ENCODE results near the gene SMIM15. TPM values are rescaled to one million over a fixed set of nuclear protein-coding genes. Genes with fewer than 3 reads are reported as not detected.
"Not testable (repeated sequence)": the region's sequence is repeated elsewhere in the genome, so short reads cannot be mapped to it uniquely, and the experiment has no call there.

SMIM15 gene, protein sequence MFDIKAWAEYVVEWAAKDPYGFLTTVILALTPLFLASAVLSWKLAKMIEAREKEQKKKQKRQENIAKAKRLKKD
- 83.7 TPM for polyA plus RNA-seq
- long read RNA-seq, donor 1, transcript SMIM15-201 (3 exons, 2,889 nt): major isoform, 34 of 34 reads
- long read RNA-seq, donor 1, partial matches to known transcripts: 0 of 34 reads
- long read RNA-seq, donor 1, other reads (novel, unspliced or antisense): 0 of 34 reads
- long read RNA-seq, donor 2, transcript SMIM15-201 (3 exons, 2,889 nt): major isoform, 63 of 64 reads
- long read RNA-seq, donor 2, partial matches to known transcripts: 0 of 64 reads
- long read RNA-seq, donor 2, other reads (novel, unspliced or antisense): 0 of 64 reads
- long read RNA-seq, donor 3, transcript SMIM15-201 (3 exons, 2,889 nt): major isoform, 74 of 75 reads
- long read RNA-seq, donor 3, partial matches to known transcripts: 0 of 75 reads
- long read RNA-seq, donor 3, other reads (novel, unspliced or antisense): 0 of 75 reads
- long read RNA-seq, donor 4, transcript SMIM15-201 (3 exons, 2,889 nt): major isoform, 7 of 8 reads
- long read RNA-seq, donor 4, partial matches to known transcripts: 0 of 8 reads
- long read RNA-seq, donor 4, other reads (novel, unspliced or antisense): 0 of 8 reads
- long read RNA-seq, donor 5, transcript SMIM15-201 (3 exons, 2,889 nt): major isoform, 25 of 25 reads
- long read RNA-seq, donor 5, partial matches to known transcripts: 0 of 25 reads
- long read RNA-seq, donor 5, other reads (novel, unspliced or antisense): 0 of 25 reads
- long read RNA-seq, donor 6, transcript SMIM15-201 (3 exons, 2,889 nt): major isoform, 40 of 45 reads
- long read RNA-seq, donor 6, partial matches to known transcripts: 5 of 45 reads
- long read RNA-seq, donor 6, other reads (novel, unspliced or antisense): 0 of 45 reads
- long read RNA-seq, donor 7, transcript SMIM15-201 (3 exons, 2,889 nt): major isoform, 26 of 26 reads
- long read RNA-seq, donor 7, partial matches to known transcripts: 0 of 26 reads
- long read RNA-seq, donor 7, other reads (novel, unspliced or antisense): 0 of 26 reads
- long read RNA-seq, donor 8, transcript SMIM15-201 (3 exons, 2,889 nt): major isoform, 56 of 56 reads
- long read RNA-seq, donor 8, partial matches to known transcripts: 0 of 56 reads
- long read RNA-seq, donor 8, other reads (novel, unspliced or antisense): 0 of 56 reads
- long read RNA-seq, donor 9, transcript SMIM15-201 (3 exons, 2,889 nt): major isoform, 39 of 40 reads
- long read RNA-seq, donor 9, partial matches to known transcripts: 0 of 40 reads
- long read RNA-seq, donor 9, other reads (novel, unspliced or antisense): 0 of 40 reads
- long read RNA-seq, donor 10, transcript SMIM15-201 (3 exons, 2,889 nt): major isoform, 43 of 43 reads
- long read RNA-seq, donor 10, partial matches to known transcripts: 0 of 43 reads
- long read RNA-seq, donor 10, other reads (novel, unspliced or antisense): 0 of 43 reads
- long read RNA-seq, donor 11, transcript SMIM15-201 (3 exons, 2,889 nt): major isoform, 29 of 29 reads
- long read RNA-seq, donor 11, partial matches to known transcripts: 0 of 29 reads
- long read RNA-seq, donor 11, other reads (novel, unspliced or antisense): 0 of 29 reads

DNA sequence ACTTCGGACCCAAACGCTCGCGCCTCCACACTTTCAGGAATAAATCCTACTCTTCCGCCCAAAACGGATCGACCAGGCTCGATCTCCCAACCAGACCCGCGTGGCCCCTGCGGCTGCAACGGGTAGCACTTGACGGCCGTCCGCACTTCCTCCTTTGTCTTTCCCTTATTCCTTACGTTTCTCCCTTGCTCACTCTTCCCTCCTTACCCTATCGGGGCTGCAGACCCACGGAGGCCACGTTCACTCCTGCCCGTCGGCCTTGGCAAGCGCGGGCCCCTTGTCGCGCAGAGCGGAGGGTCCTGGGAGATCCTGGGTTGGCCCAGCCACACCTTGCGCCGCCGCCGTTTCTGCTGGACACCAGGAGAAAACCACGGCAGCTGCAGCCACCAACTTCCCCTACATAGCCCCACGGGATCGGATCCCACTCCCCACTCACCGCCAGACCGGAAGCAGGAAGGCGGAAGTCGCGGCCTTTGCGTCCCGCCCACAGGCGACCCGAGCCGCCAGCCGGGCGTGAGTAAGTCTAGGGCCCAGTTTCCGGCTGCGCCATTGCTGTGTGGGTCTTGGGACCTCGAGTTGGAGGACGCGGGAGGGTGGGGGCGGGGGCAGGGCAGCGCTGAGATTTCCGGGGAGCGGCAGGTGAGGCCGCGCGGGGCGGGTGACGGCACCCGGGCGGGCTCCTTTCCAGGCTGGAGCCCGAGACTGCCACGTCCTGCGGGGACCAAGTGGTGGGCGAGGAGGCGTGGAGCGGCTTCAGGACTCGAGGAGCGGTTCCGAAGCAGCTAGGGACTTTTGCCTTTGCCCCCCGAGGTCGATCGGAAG lies at the start of gene SMIM15:
Gene SMIM15, minus strand, starts transcription at position 459 of the 822 bp plus-strand sequence. CDS start 2,297 bp downstream, outside the sequence.
- Histone ChIP-seq H3K27me3 (ENCODE audit: control insufficient read depth, insufficient read depth, low read length) (no peaks in the 10 kb centered on the region), H3K27ac (ENCODE audit: low read length) (peak within 1 kb of the TSS; percentile 99), H3K36me3 (ENCODE audit: control insufficient read depth, insufficient read depth, low read length) (peaks cover 10% of the 10 kb centered on the region), H3K9me3 (ENCODE audit: control insufficient read depth, low read depth, low read length) (no peaks in the 10 kb centered on the region), H3K4me3 (ENCODE audit: low read length) (peak within 1 kb of the TSS; percentile 99), H3K4me1 (ENCODE audit: control insufficient read depth, insufficient read depth, low read length) (peaks cover 2% of the 10 kb centered on the region)
- WGBS (ENCODE audit: insufficient coverage, low lambda C conversion rate): 0% methylated on average over 7 of the region's 73 CpGs
- peak; percentile 90 to 96 for DNase-seq

DNA sequence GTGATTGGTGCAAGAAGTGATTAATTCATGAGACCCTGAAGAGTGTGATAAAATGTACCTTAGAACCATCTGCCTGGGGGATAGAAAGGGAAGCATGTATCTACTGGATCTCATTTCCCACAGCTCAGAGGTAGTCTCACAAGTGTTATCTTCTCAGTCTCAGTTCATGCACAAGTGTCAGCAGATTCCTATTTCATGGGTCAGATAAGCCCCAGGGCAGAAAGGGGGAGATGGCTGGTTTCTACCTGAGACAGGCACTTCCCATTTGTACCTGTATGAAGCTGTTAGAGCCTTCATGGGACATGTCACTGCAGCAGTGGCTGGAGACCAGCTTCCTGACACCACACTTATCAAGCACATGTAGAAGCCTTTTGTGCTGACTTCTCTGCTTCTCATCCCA lies 45.6 kb upstream of the SMIM15 start:
- Histone ChIP-seq H3K27ac (ENCODE audit: low read length) (no peak overlapping the region), H3K36me3 (ENCODE audit: control insufficient read depth, insufficient read depth, low read length) (no peaks in the 10 kb centered on the region), H3K4me3 (ENCODE audit: low read length) (no peak overlapping the region), H3K4me1 (ENCODE audit: control insufficient read depth, insufficient read depth, low read length) (no peaks in the 10 kb centered on the region), H3K9me3 (ENCODE audit: control insufficient read depth, low read depth, low read length) (no peaks in the 10 kb centered on the region), H3K27me3 (ENCODE audit: control insufficient read depth, insufficient read depth, low read length) (no peaks in the 10 kb centered on the region)
- no peak for DNase-seq

DNA sequence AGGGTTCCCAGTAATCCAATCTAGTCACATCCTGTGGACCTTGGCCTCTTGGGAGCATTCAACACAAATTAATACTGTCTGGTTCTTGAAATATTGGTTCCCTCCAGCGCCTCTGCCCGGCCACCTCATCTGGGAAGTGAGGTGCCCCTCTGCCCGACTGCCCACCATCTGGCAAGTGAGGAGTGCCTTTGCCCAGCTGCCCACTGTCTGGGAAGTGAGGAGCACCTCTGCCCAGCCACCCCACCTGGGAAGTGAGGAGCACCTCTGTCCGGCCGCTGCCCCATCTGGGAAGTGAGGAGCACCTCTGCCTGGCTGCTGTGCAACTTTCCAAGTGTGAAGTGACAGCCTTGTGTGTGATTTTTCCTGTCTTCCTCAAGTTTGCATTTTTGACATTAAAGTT lies 42.7 kb upstream of the SMIM15 start:
- no peak for DNase-seq
- Histone ChIP-seq H3K27me3 (ENCODE audit: control insufficient read depth, insufficient read depth, low read length) (no peaks in the 10 kb centered on the region), H3K9me3 (ENCODE audit: control insufficient read depth, low read depth, low read length) (no peaks in the 10 kb centered on the region), H3K4me3 (ENCODE audit: low read length) (no peak overlapping the region), H3K4me1 (ENCODE audit: control insufficient read depth, insufficient read depth, low read length) (no peaks in the 10 kb centered on the region), H3K36me3 (ENCODE audit: control insufficient read depth, insufficient read depth, low read length) (no peaks in the 10 kb centered on the region), H3K27ac (ENCODE audit: low read length) (no peak overlapping the region)
- WGBS (ENCODE audit: insufficient coverage, low lambda C conversion rate): no CpG with 5 or more reads among the region's 5 CpGs

DNA sequence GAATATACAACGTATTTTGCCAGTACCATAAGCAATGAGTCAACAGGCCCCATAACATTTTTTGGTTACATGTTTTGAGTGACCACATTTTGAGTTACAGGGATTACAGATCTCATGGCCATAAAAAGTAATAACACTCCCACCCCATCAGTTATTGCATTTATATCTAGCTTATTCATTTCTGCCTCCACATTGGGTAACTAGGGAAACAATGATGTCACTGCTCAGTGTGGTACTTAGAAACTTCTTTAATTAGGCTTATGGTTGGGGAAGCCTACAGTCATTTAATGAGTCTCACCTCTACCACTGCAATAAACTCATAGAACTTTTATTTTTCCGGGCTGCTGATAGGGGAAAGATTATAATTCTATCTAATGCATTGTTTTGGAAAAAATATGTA lies 39.9 kb upstream of the SMIM15 start:
- Histone ChIP-seq H3K36me3 (ENCODE audit: control insufficient read depth, insufficient read depth, low read length) (no peaks in the 10 kb centered on the region), H3K4me3 (ENCODE audit: low read length) (no peak overlapping the region), H3K9me3 (ENCODE audit: control insufficient read depth, low read depth, low read length) (peaks cover 3% of the 10 kb centered on the region), H3K27ac (ENCODE audit: low read length) (no peak overlapping the region), H3K4me1 (ENCODE audit: control insufficient read depth, insufficient read depth, low read length) (no peaks in the 10 kb centered on the region), H3K27me3 (ENCODE audit: control insufficient read depth, insufficient read depth, low read length) (no peaks in the 10 kb centered on the region)
- 92% methylated on average over 1 of the region's 2 CpGs for WGBS (ENCODE audit: insufficient coverage, low lambda C conversion rate)
- no peak for DNase-seq

DNA sequence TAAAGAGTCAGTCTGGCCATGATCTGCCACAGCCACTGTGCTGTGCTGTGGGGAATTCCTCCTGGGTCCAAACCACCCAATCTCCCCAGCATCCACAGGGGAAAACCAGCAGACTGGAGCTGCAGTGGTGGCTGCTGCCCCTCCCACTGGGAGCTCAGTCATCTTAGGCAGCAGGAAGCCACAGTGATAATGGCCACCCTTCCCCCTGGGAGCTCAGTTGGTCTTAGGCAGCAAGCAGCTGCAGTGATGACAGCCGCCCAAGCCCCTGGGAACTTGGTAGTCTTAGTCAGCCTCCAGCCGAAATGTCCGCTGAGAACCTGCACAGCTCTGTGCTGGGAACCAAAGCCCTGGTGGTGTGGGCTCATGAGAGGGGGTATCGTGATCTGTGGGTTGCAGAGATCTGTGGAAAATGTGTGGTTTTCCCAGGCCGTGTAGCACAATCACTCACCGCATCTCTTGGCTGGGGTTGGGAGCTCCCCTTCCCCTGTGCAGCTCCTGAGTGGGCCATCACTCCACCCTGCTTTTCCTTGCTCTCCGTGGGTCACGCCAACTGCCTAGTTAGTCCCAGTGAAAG lies 38.4 kb upstream of the SMIM15 start:
- H3K27me3 ChIP-seq (ENCODE audit: control insufficient read depth, insufficient read depth, low read length): no peaks in the 10 kb centered on the region
- H3K36me3 ChIP-seq (ENCODE audit: control insufficient read depth, insufficient read depth, low read length): no peaks in the 10 kb centered on the region
- no peak for DNase-seq
- H3K9me3 ChIP-seq (ENCODE audit: control insufficient read depth, low read depth, low read length): peaks cover 3% of the 10 kb centered on the region
- H3K27ac ChIP-seq (ENCODE audit: low read length): no peak overlapping the region
- no CpG with 5 or more reads among the region's 8 CpGs for WGBS (ENCODE audit: insufficient coverage, low lambda C conversion rate)
- no peaks in the 10 kb centered on the region for H3K4me1 ChIP-seq (ENCODE audit: control insufficient read depth, insufficient read depth, low read length)
- H3K4me3 ChIP-seq (ENCODE audit: low read length): no peak overlapping the region

DNA sequence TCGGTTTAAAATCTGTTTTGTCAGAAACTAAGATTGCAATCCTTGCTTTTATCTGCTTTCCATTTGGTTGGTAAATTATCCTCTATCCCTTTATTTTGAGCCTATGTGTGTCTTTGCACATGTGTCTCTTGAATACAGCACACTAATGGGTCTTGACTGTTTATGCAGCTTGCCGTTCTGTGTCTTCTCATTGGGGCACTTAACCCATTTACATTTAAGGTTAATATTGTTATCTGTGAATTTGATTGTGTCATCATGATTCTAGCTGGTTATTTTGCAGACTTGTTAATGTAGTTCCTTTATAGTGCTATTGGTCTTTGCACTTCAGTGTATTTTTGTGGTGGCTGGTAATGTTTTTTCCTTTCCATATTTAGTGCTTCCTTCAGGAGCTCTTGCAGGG lies 36.3 kb upstream of the SMIM15 start:
- H3K36me3 ChIP-seq (ENCODE audit: control insufficient read depth, insufficient read depth, low read length): no peaks in the 10 kb centered on the region
- no peak for DNase-seq
- peaks cover 3% of the 10 kb centered on the region for H3K9me3 ChIP-seq (ENCODE audit: control insufficient read depth, low read depth, low read length)
- H3K27ac ChIP-seq (ENCODE audit: low read length): no peak overlapping the region
- H3K4me1 ChIP-seq (ENCODE audit: control insufficient read depth, insufficient read depth, low read length): no peaks in the 10 kb centered on the region
- H3K4me3 ChIP-seq (ENCODE audit: low read length): no peak overlapping the region
- 100% methylated on average over 1 of the region's 2 CpGs for WGBS (ENCODE audit: insufficient coverage, low lambda C conversion rate)
- no peaks in the 10 kb centered on the region for H3K27me3 ChIP-seq (ENCODE audit: control insufficient read depth, insufficient read depth, low read length)

DNA sequence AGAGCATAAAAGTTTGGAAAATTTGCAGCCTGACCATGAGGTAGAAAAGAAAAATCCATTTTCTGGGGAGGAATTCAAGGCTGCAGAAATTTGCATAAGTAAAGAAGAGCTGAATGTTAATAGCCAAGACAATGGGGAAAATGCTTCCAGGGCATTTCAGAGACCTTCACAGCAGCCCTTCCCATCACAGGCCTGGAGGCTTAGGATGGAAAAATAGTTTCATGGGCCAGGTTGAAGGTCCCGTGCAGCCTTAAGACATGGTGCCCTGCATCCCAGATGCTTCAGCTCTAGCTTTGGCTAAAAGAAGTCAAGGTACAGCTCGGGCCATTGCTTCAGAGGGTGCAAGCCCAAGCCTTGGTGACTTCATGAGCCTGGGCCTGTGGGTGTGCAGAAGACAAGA lies 25.6 kb upstream of the SMIM15 start:
- not testable (repeated sequence) for H3K27ac ChIP-seq (ENCODE audit: low read length); H3K27me3 ChIP-seq (ENCODE audit: control insufficient read depth, insufficient read depth, low read length); H3K4me1 ChIP-seq (ENCODE audit: control insufficient read depth, insufficient read depth, low read length); H3K4me3 ChIP-seq (ENCODE audit: low read length); DNase-seq; H3K9me3 ChIP-seq (ENCODE audit: control insufficient read depth, low read depth, low read length); H3K36me3 ChIP-seq (ENCODE audit: control insufficient read depth, insufficient read depth, low read length)
- WGBS (ENCODE audit: insufficient coverage, low lambda C conversion rate): no CpG with 5 or more reads among the region's 2 CpGs

DNA sequence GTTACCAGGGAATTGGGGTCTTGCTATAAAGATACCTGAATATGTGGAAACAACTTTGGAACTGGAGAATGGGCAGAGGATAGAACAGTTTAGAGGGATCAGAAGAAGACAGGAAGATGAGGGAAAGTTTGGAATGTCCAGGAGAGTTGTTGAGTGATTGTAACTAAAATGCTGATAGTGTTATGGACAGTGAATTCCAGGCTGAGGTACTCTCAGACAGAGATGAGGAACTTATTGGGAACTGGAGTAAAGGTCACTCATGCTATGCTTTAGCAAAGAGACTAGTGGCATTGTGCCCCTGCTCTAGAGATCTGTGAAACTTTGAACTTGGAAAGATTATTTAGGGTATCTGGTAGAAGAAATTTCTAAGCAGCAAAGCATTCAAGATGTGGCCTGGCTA lies 25.1 kb upstream of the SMIM15 start:
- H3K36me3 ChIP-seq (ENCODE audit: control insufficient read depth, insufficient read depth, low read length); H3K27me3 ChIP-seq (ENCODE audit: control insufficient read depth, insufficient read depth, low read length); H3K4me3 ChIP-seq (ENCODE audit: low read length); H3K4me1 ChIP-seq (ENCODE audit: control insufficient read depth, insufficient read depth, low read length); H3K27ac ChIP-seq (ENCODE audit: low read length); DNase-seq; H3K9me3 ChIP-seq (ENCODE audit: control insufficient read depth, low read depth, low read length): not testable (repeated sequence)

DNA sequence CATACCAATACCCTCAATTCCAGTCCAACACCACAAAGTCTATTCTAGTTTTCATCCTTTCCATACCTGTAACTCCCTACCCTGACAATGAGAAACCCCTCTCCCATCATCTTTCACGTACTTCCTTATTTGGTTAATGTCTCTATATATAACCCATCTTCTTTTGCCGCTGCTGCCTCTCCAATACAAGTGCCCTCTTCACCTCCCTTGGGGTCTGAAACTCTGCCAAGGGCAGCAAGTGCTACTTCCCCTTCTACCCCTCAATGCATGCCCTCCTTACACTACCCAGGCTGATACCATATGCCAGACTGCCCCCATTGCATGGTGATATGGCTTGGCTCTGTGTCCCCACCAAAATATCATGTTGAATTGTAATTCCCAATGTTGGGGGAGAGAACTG lies 24.4 kb upstream of the SMIM15 start:
- Histone ChIP-seq H3K36me3 (ENCODE audit: control insufficient read depth, insufficient read depth, low read length) (no peaks in the 10 kb centered on the region), H3K9me3 (ENCODE audit: control insufficient read depth, low read depth, low read length) (no peaks in the 10 kb centered on the region), H3K27ac (ENCODE audit: low read length) (no peak overlapping the region), H3K4me3 (ENCODE audit: low read length) (no peak overlapping the region), H3K27me3 (ENCODE audit: control insufficient read depth, insufficient read depth, low read length) (no peaks in the 10 kb centered on the region), H3K4me1 (ENCODE audit: control insufficient read depth, insufficient read depth, low read length) (no peaks in the 10 kb centered on the region)
- WGBS (ENCODE audit: insufficient coverage, low lambda C conversion rate): no CpG with 5 or more reads among the region's 2 CpGs
- DNase-seq: no peak
